IgD-negative memory B cell (primary cell): Measurements from ENCODE around the gene MSMP. TPM values are rescaled to one million over a fixed set of nuclear protein-coding genes. Genes with fewer than 3 reads are reported as not detected.

Experiments
- H3K27ac Mint-ChIP-seq, 3 donors: one replicate each; pipeline ENCODE4 v1.8.0; 2020 to 2022; ENCODE audit warnings: mild to moderate bottlenecking in 3 of 3, mixed read lengths in 3 of 3, moderate library complexity in 1 of 3
- H3K27me3 Mint-ChIP-seq: one replicate; pipeline ENCODE4 v1.8.0; 2021; ENCODE audit warnings: mixed read lengths
- H3K36me3 Mint-ChIP-seq: one replicate; pipeline ENCODE4 v1.8.0; 2020; ENCODE audit warnings: mild to moderate bottlenecking, mixed read lengths
- H3K4me1 Mint-ChIP-seq, 3 donors: one replicate each; pipeline ENCODE4 v1.8.0; 2020 to 2022; ENCODE audit warnings: mixed read lengths in 3 of 3, mild to moderate bottlenecking in 1 of 3
- H3K4me3 Mint-ChIP-seq, 4 donors: one replicate each; pipeline ENCODE4 v1.8.0; 2020 to 2022; ENCODE audit warnings: mild to moderate bottlenecking in 4 of 4, mixed read lengths in 4 of 4, moderate library complexity in 3 of 4
- H3K9me3 Mint-ChIP-seq, 3 donors: one replicate each; pipeline ENCODE4 v1.8.0; 2020 to 2021; ENCODE audit warnings: mixed read lengths in 3 of 3, mild to moderate bottlenecking in 1 of 3
- polyA plus RNA-seq: library from polyadenylated mRNA; unstranded; fragments of 300-500 nt; fragmentation: Illumina TruSeq; gene quantifications from one replicate; pipeline ENCODE4 v1.2.3, GENCODE V29; 2021

Gene MSMP
- polyA plus RNA-seq, 1 donor from 2014 or later, result 3.8 TPM

DNA sequence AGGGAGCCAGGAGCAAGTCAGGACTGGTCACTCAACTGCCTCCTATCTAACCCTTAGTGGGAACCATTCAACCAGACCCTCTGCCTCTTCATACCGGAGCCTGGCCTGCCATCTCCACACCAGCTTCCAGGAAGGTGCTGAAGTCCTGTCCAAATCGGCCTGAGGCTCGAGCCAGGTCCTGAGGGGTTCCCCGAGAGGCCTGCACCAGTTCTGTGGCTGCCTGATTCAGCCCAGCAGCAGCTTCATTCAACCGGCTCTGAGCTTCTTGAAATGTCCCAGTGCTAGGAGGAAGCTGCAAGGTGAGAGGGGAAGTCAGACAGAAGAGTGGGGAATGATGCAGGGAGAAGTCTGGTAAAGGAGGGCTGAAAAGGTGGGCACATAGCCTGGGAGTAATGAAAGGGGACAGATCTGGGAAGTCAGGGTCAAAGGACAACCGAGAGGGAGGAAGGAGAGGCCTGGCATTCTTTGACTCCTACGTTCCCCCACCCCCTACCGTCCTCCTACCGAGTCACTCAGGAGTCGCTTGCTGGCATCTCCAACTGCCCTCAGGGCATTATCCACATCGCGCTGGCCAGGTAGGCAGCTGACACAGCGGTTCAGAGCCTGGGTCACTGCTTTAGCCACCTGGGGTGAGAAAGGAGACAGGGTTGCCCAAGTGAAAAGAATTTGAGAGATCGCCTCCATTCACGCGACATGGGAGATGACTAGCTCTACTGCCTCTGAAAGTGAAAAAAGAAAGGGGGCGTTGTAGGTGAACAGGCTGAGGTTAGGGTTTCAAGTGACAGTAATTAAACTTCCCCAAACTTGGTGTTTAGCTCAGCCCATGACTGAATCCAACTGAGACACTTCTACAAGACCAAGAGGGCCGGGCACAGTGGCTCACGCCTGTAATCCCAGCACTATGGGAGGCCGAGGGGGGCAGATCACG, 42.3 kb downstream of the MSMP start:
- Mint-ChIP-seq H3K27me3 (no peaks in the 10 kb centered on the region), H3K27ac (no peak overlapping the region), H3K4me3 (no peak overlapping the region), H3K9me3 (no peaks in the 10 kb centered on the region), H3K36me3 (peaks cover 6% of the 10 kb centered on the region), H3K4me1 (peaks cover 1 to 5% (median 3%) of the 10 kb centered on the region in 3 donors)

DNA sequence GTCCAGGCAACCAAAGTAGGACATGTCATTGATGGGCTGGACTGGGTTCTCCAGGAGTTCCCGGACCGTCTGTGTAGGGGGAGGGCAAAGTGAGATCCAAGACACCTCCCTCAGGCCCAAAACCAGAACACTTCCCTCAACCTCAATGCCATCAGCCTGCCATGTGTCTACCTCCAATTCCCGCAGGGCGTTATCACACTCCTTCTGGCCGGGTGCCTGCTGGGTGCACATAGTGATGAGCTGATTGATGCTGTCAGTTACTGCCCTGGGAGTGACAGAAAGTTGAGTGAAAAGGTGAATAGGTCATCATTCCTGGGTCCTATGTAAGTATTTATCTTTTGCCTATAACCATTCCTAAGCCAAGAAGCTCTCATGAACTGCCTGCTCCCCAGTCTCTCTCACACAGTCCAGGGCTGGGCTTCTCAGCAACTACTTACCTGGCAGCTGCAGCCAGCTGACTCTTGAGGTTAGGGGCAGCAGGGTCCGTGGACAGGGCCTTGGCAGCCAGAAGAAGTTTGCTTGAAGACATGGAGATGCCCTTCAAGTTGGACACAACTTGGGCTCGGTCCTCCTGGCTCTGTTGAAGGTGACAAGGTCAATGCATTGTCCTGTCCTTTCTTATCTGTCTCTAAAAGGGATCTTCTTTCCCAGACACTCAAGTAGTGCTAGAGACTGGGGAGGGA, 43.1 kb downstream of the MSMP start:
- Mint-ChIP-seq H3K27me3 (no peaks in the 10 kb centered on the region), H3K36me3 (peaks cover 6% of the 10 kb centered on the region), H3K4me3 (no peak overlapping the region), H3K4me1 (peaks cover 2 to 5% (median 3%) of the 10 kb centered on the region in 3 donors), H3K9me3 (no peaks in the 10 kb centered on the region), H3K27ac (no peak overlapping the region)

DNA sequence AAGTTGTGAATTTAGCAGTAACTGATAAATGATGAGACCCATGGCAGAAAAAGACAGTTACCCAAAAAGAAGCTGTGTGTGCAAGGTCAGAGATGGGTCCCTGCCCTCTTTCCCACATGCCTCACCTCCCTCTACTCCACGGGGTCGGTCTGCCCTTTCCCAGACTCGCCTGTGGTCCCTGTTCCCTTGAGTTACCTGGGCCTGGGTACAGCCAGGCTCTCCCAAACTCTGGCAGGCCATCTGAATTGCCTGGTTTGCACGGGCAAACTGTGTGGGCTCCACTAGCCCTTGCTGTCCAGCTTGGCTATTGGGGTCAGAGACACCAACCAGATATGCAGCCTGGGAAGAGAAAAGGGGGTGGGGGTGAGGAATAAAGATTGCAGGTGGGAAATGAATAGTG, 45.9 kb downstream of the MSMP start:
- peaks cover 3% of the 10 kb centered on the region for H3K36me3 Mint-ChIP-seq

DNA sequence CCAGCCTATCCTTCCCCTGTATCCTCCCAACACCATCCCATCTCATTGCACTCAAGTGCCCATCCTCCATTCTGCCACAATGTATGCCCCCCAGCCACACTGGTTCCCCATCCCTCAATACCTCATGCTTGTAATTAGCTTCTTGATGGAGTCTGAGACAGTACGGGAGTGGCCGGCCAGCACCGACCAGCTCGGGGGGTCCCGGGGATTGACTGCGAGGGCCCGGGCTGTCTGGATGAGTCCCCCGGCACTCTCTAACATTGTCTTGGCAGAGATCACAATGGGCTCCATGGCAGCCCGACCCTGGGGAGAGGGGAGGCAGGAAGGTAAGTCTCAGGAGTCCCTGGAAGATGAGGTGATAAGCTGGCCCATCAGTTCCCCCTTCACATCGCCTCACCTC, 47.1 kb downstream of the MSMP start:
- no peak overlapping the region for H3K4me3 Mint-ChIP-seq
- no peak overlapping the region for H3K27ac Mint-ChIP-seq
- peaks cover 3% of the 10 kb centered on the region for H3K36me3 Mint-ChIP-seq
- no peaks in the 10 kb centered on the region for H3K9me3 Mint-ChIP-seq
- peaks cover 0 to 4% (median 0%) of the 10 kb centered on the region in 3 donors for H3K4me1 Mint-ChIP-seq
- H3K27me3 Mint-ChIP-seq, result no peaks in the 10 kb centered on the region

More for the DNA sequence above, 45.9 kb downstream of the MSMP start:
- H3K27ac Mint-ChIP-seq, result peak overlapping the region in 1 of 3 donors; percentile 88
- H3K4me1 Mint-ChIP-seq, result peaks cover 0 to 4% (median 0%) of the 10 kb centered on the region in 3 donors
- H3K27me3 Mint-ChIP-seq, result no peaks in the 10 kb centered on the region
- no peak overlapping the region for H3K4me3 Mint-ChIP-seq
- H3K9me3 Mint-ChIP-seq, result no peaks in the 10 kb centered on the region

DNA sequence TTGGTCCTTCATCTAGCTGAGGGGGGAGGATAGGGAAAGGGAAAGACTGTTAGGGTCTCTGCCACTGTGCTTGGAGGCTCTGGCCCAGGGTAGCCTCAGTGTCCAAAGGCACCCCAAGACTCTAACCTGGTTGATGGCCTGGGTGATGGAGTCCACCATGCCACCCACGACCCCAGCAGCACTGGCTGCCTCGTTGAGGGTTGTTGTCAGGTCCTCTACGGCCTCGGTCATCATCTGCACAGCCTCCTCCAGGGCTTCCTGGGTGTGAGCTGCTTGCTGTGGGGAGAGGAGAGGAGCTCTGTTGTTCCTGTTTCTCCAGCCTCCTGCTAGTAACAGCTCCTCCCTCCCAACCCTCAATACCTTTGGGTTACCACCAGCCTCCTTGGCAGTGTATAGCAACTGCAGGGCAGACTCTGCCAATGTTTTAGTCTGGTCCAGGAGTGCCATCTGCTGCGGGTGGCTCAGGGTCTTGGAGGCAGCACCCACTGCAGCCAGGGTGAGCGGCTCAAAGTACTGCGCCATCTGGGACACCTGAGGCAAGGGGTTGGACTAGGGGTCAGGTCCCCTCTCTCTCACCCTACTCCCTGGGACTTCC, 48.1 kb downstream of the MSMP start:
- no peaks in the 10 kb centered on the region for H3K9me3 Mint-ChIP-seq
- no peak overlapping the region for H3K4me3 Mint-ChIP-seq
- no peak overlapping the region for H3K27ac Mint-ChIP-seq
- no peaks in the 10 kb centered on the region for H3K27me3 Mint-ChIP-seq
- H3K36me3 Mint-ChIP-seq, result peaks cover 3% of the 10 kb centered on the region
- peaks cover 0 to 4% (median 0%) of the 10 kb centered on the region in 3 donors for H3K4me1 Mint-ChIP-seq

DNA sequence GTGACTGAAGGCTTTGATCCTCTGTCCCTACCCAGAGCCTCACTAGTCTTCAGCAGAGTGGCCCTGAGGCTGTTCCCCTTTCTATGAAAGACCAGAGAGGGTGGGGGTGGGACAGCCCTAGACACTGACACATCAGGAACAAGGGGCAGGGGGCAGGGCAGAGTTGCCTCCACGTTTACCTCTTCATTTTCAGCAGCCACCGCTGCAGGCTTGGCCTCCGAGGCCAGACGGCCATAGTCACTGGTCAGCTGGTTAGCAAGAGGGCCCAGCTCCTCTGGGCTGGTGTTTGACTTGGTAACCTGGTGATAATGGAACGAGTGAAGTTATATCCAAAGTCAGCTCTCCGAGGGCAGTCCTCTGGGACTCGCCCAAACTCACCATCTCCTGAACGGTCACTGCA, 48.7 kb downstream of the MSMP start:
- Mint-ChIP-seq H3K9me3 (no peaks in the 10 kb centered on the region), H3K36me3 (peaks cover 3% of the 10 kb centered on the region), H3K27ac (no peak overlapping the region), H3K4me3 (no peak overlapping the region), H3K27me3 (no peaks in the 10 kb centered on the region), H3K4me1 (peaks cover 0 to 4% (median 0%) of the 10 kb centered on the region in 3 donors)

DNA sequence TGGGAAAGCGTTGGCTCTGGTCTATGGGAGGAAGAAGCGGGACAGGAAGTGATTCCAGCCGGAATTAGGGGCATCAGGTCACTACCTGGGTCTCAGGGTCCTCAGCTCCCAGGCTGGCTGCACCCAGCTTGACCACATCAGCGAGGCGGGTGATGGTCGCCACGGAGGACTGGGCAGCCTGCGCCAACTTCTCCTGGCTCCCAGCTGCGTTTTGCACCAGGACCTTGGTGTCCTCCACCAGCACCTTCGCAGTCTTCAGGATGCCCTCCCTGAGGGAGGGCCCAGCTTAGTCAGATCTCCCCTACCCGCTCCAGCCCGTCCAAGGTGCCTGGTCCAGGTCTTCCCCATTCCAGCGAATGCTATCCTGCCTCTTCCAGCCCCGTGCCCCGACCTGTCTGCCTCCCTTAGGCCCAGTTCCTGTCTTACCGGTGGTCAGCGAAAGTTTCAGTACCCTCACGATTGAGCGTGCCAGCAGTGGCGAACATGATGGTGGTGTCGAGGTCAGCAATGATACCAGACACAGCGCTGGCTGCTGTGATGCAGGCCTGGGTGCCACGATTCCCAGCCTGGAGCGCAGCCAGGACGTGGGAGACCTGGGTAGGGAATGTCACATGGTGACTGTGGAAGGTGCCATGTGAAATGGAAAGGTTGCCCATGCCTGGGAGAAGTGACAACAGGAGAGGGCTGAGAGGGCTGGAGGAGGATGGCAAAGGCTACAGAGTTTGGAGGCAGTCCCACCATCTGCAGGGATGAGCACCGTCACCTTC, 50.0 kb downstream of the MSMP start:
- no peaks in the 10 kb centered on the region for H3K9me3 Mint-ChIP-seq
- H3K27ac Mint-ChIP-seq, result no peak overlapping the region
- H3K36me3 Mint-ChIP-seq, result peaks cover 3% of the 10 kb centered on the region
- peaks cover 0 to 4% (median 0%) of the 10 kb centered on the region in 3 donors for H3K4me1 Mint-ChIP-seq
- no peaks in the 10 kb centered on the region for H3K27me3 Mint-ChIP-seq
- H3K4me3 Mint-ChIP-seq, result no peak overlapping the region

Other genes with a start within 250 kb of the MSMP start
- 10.3 TPM for gene TESK1, start 149.0 kb downstream of the MSMP start, polyA plus RNA-seq
- 51.9 TPM for gene CD72, start 135.9 kb downstream of the MSMP start, polyA plus RNA-seq
- 188 TPM for gene SIT1, start 103.3 kb downstream of the MSMP start, polyA plus RNA-seq
- 30.5 TPM for gene RMRP, start 96.3 kb downstream of the MSMP start, polyA plus RNA-seq
- gene CCDC107, start 96.0 kb downstream of the MSMP start, polyA plus RNA-seq, result 77.4 TPM
- 0.64 TPM for gene ARHGEF39, start 89.1 kb downstream of the MSMP start, polyA plus RNA-seq
- not detected for gene CA9, start 80.3 kb downstream of the MSMP start, polyA plus RNA-seq
- gene TPM2, start 64.4 kb downstream of the MSMP start, polyA plus RNA-seq, result not detected
- 106 TPM for gene TLN1, start 22.1 kb downstream of the MSMP start, polyA plus RNA-seq
- gene CREB3, start 21.6 kb downstream of the MSMP start, polyA plus RNA-seq, result 29.3 TPM
- gene GBA2, start 5.0 kb downstream of the MSMP start, polyA plus RNA-seq, result 34.6 TPM
- gene RGP1, start 5.0 kb downstream of the MSMP start, polyA plus RNA-seq, result 7.2 TPM
- 1.9 TPM for gene NPR2, start 37.3 kb upstream of the MSMP start, polyA plus RNA-seq
- gene SPAG8, start 58.0 kb upstream of the MSMP start, polyA plus RNA-seq, result 1.1 TPM
- gene HINT2, start 60.8 kb upstream of the MSMP start, polyA plus RNA-seq, result 89.2 TPM
- not detected for gene FAM221B, start 74.5 kb upstream of the MSMP start, polyA plus RNA-seq
- 1.3 TPM for gene TMEM8B, start 75.0 kb upstream of the MSMP start, polyA plus RNA-seq
- gene OR13J1, start 116.1 kb upstream of the MSMP start, polyA plus RNA-seq, result not detected
- not detected for gene HRCT1, start 151.9 kb upstream of the MSMP start, polyA plus RNA-seq
- not detected for gene SPAAR, start 155.2 kb upstream of the MSMP start, polyA plus RNA-seq
- gene OR2S2, start 203.9 kb upstream of the MSMP start, polyA plus RNA-seq, result not detected